Raji (cell line): ENCODE measurements around the gene APOD.

Experiments used
- POLR2A ChIP-seq: IDR thresholded peaks from 2 replicates; pipeline ENCODE4 v1.6.1; 2011; ENCODE audit warnings: low read depth, low read length, control low read depth; ENCODE audit not compliant: insufficient read depth

The APOD gene

DNA sequence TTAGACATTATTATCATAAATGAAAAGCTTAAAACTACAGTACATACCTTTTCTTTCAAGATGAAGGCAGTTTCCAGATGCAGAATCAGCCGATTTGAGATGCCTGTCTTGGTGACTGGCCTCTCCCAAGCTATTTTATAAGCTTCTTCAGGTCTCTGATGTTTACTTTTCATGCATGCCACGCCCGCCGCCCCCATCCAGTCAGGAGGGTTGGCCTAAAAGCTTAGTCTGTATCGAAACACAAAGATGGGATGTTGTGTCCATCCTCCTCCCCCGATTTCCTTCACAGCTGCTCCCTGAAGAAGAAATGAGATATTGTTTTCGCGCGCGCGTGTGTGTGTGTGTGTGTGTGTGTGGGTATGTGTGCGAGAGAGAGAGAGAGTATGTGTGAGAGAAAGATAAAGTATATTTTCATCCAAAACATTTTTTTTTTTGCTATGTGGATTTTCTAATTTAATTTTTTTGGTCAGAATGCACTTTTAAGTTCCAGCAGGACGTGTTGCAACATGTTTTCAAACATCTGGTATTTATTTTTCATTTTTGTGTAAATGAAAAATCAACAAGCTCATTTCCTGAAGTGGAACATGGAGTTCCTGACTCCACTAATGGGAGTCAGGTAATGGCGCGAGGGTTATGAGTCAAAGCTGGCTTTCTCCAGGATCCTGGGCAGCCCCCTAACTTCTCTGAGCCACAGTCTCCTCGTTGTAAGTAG, at the start of gene APOD:
APOD (minus strand) TSS at position 110 of the 712 bp plus-strand sequence. CDS start 4,479 bp downstream, outside the sequence.
- no peak for TF ChIP-seq POLR2A

DNA sequence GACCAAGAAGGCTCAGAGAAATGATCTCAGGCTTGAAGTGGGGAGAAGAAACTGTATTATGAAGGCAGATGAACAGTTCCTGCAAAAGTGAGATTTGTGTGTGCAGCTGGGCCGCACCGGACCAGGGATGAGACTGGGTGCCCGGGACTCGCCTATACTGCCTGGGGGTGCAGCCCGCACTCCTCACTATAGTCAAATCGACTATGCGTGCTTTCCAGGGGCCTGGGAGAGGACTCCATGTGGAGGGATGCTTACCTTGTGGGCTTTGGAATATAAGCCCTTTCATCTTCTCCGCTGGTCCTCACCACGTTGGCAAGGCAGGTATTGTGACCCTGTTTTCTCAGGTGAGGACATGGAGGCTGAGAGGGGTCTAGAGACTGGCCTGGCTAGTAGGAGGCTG, 32.9 kb upstream of the APOD start:
- no peak for TF ChIP-seq POLR2A

DNA sequence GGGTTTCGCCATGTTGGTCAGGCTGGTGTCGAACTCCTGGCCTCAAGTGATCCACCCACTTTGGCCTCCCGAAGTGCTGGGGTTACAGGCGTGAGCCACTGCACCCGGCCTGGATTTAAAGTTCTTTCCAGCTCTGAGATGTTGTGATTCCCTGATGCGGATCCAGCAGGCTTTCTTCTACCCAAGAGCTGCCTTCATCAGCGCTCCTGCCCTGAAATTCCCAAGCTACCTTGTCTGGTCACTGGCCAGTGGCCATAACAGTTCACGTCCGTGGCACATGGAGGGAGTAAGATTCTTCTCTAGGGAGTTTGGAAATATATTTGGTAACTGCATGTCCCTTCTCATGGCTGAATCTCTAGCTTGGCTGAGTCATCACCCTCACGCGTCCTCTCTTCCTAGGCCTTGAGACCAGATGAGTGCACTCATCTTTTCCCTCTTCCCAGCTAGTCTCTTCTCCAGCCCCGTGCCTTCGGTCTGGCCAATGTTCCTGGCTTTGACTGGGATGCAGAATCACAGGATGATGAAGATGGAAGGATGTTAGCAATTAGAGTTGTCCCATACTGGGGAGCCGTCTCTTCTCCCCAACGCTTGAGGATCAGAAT, 29.8 kb upstream of the APOD start:
- no peak for TF ChIP-seq POLR2A

DNA sequence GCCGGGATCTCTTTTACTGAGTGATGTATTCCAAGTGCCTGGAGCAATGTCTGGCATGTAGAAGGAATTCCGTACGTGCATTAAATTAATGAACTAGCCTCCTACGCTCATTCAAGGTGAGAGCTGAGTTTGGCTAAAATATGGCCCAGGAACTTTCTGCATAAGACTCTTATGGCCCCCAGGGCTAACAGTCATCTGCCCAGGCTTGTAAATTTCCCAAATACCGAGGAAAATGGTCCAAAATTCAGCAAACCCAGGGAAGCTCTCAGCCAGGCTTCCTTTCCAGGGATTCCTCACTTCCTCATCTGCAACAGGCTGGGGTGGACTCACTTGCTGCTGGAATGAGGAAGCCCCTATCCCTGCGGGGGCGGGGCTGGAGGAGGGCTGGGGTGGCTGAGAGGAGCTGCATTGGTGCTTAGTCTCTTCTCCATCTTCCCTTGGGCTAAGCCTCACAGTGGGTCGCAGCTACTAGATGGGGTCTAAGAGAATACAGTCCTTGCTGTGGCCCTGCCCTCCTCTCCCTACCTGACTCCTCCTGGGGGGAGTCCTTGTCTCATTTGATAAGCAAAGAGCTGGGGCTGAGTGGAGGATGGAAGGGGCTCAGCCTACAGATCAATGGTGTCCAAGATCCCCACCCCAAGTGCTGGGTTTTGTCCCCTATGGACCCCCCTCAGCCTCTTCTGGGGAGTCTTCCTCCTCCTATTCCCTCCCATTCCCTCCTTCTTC, 28.5 kb upstream of the APOD start:
- TF ChIP-seq POLR2A = no peak

DNA sequence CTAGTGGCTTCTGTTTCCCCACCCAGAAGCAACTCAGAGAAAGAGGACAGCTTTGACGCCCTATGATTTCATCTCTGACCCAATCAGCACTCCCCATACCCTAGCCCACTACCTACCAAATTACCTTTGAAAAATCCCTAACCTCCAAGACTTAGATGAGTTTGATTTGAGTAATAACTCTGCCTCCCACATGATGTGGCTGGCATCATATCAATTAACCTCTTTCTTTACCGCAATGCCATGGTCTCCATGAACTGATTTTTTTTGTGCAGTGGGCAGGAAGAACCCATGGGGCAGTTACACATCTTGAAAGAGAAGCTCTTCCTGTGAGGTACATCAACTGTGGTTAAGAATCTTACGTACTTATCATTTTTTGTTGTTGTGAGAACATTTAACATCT, 25.5 kb upstream of the APOD start:
- TF ChIP-seq POLR2A = no peak

DNA sequence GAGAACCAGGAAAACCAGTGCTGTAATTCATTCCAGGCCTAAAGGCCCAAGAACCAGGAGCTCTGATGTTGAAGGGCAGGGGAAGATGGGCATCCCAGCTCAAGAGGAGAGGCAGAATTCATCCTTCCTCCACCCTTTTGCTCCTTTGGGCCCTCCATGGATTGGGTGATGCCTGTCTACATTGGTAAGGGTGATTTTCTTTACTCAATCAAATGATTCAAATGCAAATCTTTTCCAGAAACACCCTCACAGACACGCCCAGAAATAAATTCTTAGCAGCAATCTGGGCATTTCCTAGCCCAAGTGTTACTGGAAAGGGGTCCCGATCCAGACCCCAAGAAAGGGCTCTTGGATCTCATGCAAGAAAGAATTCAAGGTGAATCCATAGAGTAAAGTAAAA, 17.6 kb upstream of the APOD start:
- TF ChIP-seq POLR2A = no peak

DNA sequence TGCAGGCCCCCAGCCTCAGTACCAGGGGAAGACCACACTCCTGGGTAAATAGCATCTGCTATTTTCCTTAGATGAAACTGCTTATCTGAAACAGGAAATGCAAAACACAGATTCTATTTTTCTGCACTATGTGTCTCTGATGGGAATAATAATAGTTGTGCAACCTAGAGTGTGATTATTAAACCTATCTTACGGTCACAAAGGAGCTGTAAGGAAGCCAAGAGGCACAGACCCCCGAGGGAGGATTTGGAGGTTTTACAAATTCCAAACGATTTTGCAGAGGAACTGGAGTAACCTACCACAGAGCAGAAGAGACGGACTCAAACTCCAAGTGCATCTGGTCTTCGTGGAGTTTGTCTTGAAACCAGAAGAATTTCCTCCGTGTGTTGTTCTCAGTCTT, 14.1 kb upstream of the APOD start:
- no peak for TF ChIP-seq POLR2A

DNA sequence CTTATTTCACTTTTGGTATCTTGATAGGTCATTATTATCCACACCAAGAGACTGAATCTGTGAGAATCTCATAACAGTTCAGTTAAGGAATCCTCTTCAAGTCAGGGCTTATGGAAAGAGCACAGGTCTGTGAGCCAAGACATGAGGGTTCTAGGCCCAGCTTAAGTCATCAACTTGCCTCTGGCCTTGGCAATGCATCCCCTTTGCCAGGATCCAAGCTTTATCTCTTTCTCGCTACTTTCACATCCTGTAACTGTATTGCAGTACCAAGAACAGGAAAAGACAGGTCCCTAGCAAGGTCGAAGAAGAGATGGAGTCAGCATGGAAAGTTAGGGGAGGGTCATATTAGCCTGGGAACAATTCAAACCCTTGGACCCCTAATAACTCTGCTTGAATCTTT, 13.5 kb upstream of the APOD start:
- no peak for TF ChIP-seq POLR2A

DNA sequence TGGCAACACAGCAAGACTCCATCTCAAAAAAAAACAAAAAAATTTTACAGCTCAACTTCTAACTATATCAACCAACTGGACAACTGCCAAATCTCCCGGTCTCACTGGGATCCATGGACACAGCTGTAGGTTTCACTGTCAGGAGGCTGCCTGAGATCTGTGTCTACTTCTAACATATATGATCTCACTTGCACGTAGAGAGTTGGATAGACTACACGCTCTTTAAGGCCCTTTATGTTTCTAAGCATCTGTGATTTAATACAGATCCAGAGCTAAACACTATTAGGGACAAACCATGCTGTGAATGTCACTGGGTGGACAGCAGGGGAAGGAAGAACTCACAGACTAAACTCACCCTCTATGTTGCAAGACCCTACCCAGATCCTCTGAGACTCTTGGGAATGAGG, 13.0 kb upstream of the APOD start:
- TF ChIP-seq POLR2A = no peak

DNA sequence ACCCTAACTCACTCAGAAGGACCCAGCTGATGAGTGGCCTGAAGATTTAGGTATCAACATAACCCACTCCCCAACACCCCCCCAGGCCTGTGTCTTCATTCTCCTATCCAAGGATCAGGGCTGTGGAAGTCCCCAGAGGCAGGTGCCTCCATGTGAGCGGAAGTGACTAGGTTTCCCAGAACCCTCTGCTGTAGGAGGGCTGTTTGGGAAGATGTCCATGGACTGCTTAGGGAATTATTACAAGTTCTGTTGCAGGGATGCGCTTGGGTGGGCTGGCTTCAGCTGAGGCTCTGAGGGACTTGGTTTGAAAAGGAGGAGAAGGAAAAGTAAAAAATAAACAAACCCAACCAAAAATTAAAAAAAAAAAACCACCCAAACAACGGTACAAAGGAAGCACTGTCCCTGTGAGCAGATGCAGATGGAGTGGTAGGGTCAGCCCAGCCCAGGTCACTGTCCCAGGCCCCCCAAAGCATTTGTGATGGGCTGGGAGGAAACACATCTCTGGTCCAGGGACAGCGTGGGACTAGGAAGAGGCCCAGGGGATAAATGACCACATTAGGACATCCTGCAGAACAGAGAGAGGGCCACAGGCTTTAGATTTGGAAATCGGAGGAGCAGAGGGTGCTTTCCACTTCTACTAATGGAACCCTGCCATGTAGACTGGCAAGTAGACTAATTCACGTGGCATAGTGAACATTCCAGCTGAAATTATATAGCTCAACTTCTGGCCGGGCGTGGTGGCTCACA, 12.2 kb upstream of the APOD start:
- TF ChIP-seq POLR2A = no peak

DNA sequence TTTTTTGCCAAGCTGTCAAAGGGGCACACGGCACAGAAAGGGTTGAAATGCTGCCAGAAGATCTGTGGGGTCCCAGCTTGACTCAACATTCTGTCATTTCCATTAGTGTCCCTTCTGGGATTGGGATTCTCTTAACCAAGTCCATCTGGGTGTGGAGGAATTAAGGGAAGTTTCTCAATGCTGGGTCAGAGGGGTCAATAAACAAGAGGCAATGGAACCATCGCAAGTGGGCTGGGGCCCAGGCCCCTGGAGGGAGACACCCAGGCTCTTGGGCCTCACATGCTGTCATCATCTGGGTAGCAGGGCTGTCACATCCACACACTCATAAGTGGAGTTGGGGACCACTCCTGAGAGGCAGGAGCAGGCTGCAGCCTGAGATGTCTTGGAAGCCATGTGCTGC, 8.1 kb upstream of the APOD start:
- no peak for TF ChIP-seq POLR2A

DNA sequence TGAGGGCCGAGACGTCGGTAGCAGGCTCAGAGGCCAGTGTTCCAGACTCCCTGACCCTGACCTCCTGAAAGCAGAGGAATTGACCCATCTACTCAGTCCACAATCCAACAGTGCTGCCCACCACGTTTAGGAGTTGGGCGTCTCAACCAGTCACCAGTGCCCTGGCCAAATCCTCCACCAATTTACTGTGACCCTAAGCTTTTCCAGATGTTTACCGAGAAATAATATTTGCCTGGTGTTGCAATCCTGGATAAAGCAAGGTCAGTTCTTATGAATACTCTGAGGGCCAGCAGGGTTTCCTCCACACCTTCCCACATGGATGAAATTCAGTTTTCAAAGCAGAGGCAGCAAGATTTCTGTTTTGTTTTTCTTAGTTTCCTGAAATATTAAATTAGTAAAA, 7.5 kb upstream of the APOD start:
- no peak for TF ChIP-seq POLR2A

DNA sequence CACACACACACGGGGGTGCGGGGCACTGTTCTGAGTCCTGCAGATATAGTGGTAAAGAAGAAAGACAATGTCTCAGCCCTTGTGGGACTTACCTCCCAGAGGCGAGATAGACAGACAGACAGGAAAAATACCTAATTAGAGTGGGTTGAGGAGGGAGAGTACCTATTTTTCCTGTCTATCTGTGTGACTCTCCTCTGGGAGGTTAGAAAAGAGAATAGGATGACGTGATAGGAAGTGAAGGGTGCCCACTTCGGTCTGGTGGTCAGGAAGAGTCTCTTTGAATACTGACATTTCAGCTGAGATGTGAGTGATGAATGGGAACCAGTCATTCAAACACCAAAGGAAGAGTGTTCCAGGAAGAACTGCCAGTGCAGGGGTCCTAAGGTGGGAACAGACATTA, 4.1 kb upstream of the APOD start:
- no peak for TF ChIP-seq POLR2A

DNA sequence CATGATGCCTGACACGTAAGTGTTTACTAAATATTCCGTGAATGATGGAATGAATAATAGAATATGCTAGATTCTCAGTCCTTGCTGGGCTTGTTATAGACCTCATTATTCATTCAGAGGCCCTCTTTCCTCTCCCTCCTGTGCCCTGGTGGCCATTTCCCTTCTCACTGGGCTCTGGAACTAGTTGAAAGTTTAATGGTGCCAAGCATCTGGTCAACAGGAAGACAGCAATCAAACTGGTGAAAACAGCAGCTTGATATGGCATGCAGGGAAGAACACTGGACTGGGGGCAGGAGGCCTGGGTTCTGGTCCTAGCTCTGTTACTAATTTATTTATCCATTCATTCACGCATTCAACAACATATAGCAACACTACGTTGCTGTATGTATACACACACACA, 3.7 kb upstream of the APOD start:
- no peak for TF ChIP-seq POLR2A

DNA sequence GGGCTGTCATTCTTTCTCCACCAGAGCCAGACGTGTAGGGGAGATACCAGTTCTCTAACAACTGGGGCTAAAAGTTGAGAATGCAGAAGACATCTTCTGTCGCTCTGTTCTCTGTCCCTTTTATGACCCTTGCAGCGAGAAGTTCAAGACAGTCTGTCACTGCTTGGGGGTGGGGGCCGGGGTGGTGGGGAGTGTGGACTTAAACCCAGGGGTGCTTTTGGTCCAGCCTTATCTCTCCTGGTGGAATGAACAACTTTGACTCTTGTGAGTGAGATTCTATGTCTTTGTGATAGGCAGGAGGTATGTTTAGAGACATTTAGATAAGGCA, 767 bp upstream of the APOD start:
- TF ChIP-seq POLR2A = no peak

DNA sequence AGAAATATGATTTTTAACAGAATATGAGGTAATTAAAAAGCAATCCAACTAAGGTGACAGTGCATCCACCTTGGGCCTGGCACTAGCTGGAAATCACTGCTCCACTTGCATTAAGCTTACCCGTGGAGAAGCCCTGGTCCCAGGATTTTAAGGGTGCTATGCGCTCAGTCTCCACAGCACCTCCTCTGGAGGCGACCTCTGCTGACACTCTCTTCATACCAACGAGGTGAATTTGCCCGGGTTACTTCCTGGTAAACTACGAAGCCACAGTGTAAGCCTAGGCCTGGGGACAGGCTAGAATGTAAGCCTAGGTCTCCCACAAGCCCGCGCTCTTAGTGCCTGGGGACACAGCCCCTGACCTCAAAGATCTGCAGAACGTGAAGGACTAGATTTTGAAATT, 793 bp downstream of the APOD start:
- no peak for TF ChIP-seq POLR2A

DNA sequence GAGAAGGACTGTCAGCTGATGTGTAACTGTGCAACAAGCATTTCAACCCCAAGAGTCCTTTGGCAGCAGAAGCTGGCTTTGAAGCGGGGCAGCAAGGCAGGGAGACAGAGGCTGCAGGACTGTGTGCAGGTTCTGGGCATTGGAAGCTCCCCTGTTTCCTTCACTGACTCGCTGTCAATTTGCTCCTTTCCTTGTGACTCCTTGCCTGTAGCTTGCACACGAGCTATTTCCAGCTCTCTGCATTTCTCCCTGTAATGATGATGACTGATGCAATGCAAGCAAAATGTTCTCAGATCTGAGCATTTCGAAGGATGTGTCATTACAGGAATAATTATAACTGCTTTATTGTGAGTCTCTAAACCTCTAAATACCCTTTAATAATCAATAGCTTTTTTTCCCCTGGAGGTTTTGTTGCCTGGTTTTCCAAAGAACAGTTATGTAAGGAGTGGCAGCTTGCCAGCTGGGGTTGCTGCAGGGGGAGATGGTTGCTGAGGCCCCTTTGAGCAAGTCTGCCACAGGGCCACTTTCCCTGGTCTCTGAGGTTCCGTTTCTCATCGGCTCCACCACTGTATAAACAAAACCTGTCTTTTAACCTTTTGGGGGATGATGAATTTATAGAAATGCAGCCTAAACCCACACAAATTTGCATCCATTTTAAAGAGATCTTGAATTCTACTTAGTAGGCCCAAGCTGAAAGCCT, 2.8 kb downstream of the APOD start:
- TF ChIP-seq POLR2A = no peak
